K562 (cell line): ENCODE results near the gene CDC26. TPM values are rescaled to one million over a fixed set of nuclear protein-coding genes. Genes with fewer than 3 reads are reported as not detected.

Experiments
- ATAC-seq: fragments of 200-7000 bp; cut with Tn5 transposase; 3 replicates; pipeline ENCODE4 v1.9.1; 2020; ENCODE audit warnings: moderate library complexity
- BruUV-seq: library from RNA; stranded (reverse); fragments of 400-500 nt; replicated peaks from 2 replicates; lab custom pipeline; 2021; lab: Mats Ljungman, UMichigan
- CTCF ChIA-PET: fragments of 300-600 bp; formaldehyde crosslinking; extraction: SDS; loops from one replicate; lab custom pipeline; 2021; ENCODE audit warnings: low intra/inter-chr PET ratio; lab: Yijun Ruan, JAX
- POLR2A ChIA-PET: fragments of 300-600, 350-650 bp; sonication (Branson Sonifier 250); formaldehyde crosslinking; extraction: SDS; loops from one replicate; lab custom pipeline; 2021; ENCODE audit warnings: antibody characterized with exemption, inconsistent platforms; lab: Yijun Ruan, JAX
- DNase-seq, 4 experiments: peaks; one replicate each; pipeline versions ENCODE4 v3.0.0 to v3.0.0-alpha.2; 2011 to 2018; ENCODE audit warnings: low spot score in 3 of 4, mixed read lengths in 3 of 4; ENCODE audit errors: extremely low read depth in 1 of 4
- FAIRE-seq: peaks from 2 replicates; lab custom pipeline; 2011; peaks lifted over from hg19 to GRCh38; lab: Jason Lieb, UNC
- H2AFZ ChIP-seq: 2 replicates; pipeline ENCODE4 v1.6.0; 2011; ENCODE audit warnings: low read depth, low read length, control low read depth, inconsistent platforms
- H3K27ac ChIP-seq: fragments of 200-600 bp; 3 replicates; pipeline ENCODE4 v1.8.0; 2011; ENCODE audit warnings: low read depth, mild to moderate bottlenecking, control low read depth, inconsistent platforms, low read length, moderate library complexity, mixed read lengths; ENCODE audit errors: extremely low read depth
- H3K27me3 ChIP-seq, 2 experiments: fragments of 300-600 bp in 1 of 2; 2 replicates in 1 of 2; 3 replicates in 1 of 2; pipeline versions ENCODE4 v1.6.0 to v1.8.0; 2011; ENCODE audit warnings: inconsistent platforms in 2 of 2, low read length in 2 of 2, mild to moderate bottlenecking in 1 of 2, mixed read lengths in 1 of 2, moderate library complexity in 1 of 2; ENCODE audit not compliant: control insufficient read depth in 2 of 2, insufficient read depth in 2 of 2
- H3K36me3 ChIP-seq: fragments of 300-600 bp; 3 replicates; pipeline ENCODE4 v1.8.0; 2011; ENCODE audit warnings: mild to moderate bottlenecking, low read length, inconsistent platforms; ENCODE audit not compliant: control insufficient read depth, insufficient read depth
- H3K4me1 ChIP-seq, 2 experiments: fragments of 200-600 bp in 1 of 2; replicated peaks in 1 of 2; 2 replicates in 1 of 2; 3 replicates in 1 of 2; pipeline versions ENCODE4 v1.5.1 to v1.8.0; 2011; ENCODE audit warnings: inconsistent platforms in 2 of 2, low read length in 2 of 2, mild to moderate bottlenecking in 1 of 2, mixed read lengths in 1 of 2, moderate library complexity in 1 of 2; ENCODE audit not compliant: control insufficient read depth in 2 of 2, insufficient read depth in 2 of 2
- H3K4me2 ChIP-seq: 2 replicates; pipeline ENCODE4 v1.6.1; 2011; ENCODE audit warnings: low read length, control low read depth, inconsistent platforms, mixed read lengths; ENCODE audit not compliant: insufficient read depth
- H3K4me3 ChIP-seq: fragments of 200-600 bp; sonication (generic), shearing (Covaris generic); 2 replicates; pipeline ENCODE4 v1.5.1; 2016; ENCODE audit warnings: control low read depth, inconsistent platforms
- H3K79me2 ChIP-seq: fragments of 200-600 bp; 3 replicates; pipeline ENCODE4 v1.8.0; 2011; ENCODE audit warnings: low read length, inconsistent platforms; ENCODE audit not compliant: control insufficient read depth, insufficient read depth
- H3K9ac ChIP-seq, 2 experiments: 2 replicates each; pipeline versions ENCODE4 v1.6.0 to v1.6.1; 2011; ENCODE audit warnings: low read depth in 2 of 2, low read length in 2 of 2, control low read depth in 1 of 2, inconsistent platforms in 1 of 2, mild to moderate bottlenecking in 1 of 2, mixed read lengths in 1 of 2; ENCODE audit not compliant: insufficient read depth in 1 of 2
- H3K9me1 ChIP-seq: one replicate; pipeline ENCODE4 v1.6.0; 2011; ENCODE audit warnings: inconsistent platforms, mild to moderate bottlenecking, low read length, moderate library complexity; ENCODE audit not compliant: control insufficient read depth, insufficient read depth
- H3K9me3 ChIP-seq: replicated peaks from 2 replicates; pipeline ENCODE4 v1.5.1; 2011; ENCODE audit warnings: low read depth, low read length, inconsistent platforms; ENCODE audit not compliant: control insufficient read depth, insufficient read depth
- H4K20me1 ChIP-seq: replicated peaks from 2 replicates; pipeline ENCODE4 v1.6.1; 2011; ENCODE audit warnings: low read length, inconsistent platforms, mixed read lengths; ENCODE audit not compliant: control insufficient read depth, insufficient read depth
- ATF1 ChIP-seq, 2 experiments: fragments of 450-650 bp in 1 of 2; IDR thresholded peaks; 2 replicates each; pipeline ENCODE4 v1.6.1; 2016; ENCODE audit warnings: missing compliant biosample characterization in 1 of 2, missing genetic modification characterization in 1 of 2
- GABPB2 ChIP-seq: fragments of 250-450 bp; sonication (Bioruptor Pico); conservative IDR thresholded peaks from 2 replicates; pipeline ENCODE4 v1.5.1; 2021; ENCODE audit warnings: mild to moderate bottlenecking
- MCM7 ChIP-seq, 2 experiments: fragments of 450-650 bp; IDR thresholded peaks; 2 replicates each; pipeline ENCODE4 v1.6.1; 2016 to 2018
- POLR2G ChIP-seq: fragments of 200-400 bp; formaldehyde crosslinking; IDR thresholded peaks from 2 replicates; pipeline ENCODE4 v1.6.1; 2017; ENCODE audit warnings: low read depth, mild to moderate bottlenecking, antibody characterized with exemption, low read length, moderate library complexity
- SNIP1 ChIP-seq: fragments of 450-650 bp; IDR thresholded peaks from 2 replicates; pipeline ENCODE4 v1.7.1; 2017; ENCODE audit warnings: low read depth, mild to moderate bottlenecking
- ZNF121 ChIP-seq: sonication (generic); formaldehyde crosslinking; conservative IDR thresholded peaks from 2 replicates; pipeline ENCODE4 v1.8.0; 2022; ENCODE audit warnings: missing genetic modification reagents
- WGBS: fragments of 100-300 bp; shearing (Covaris generic); methylation state at CpG from one replicate; pipeline ENCODE4 v1.1.6; 2016; ENCODE audit warnings: low coverage, mixed read lengths; ENCODE audit not compliant: insufficient coverage; ENCODE audit errors: missing lambda C conversion rate; 5-methylcytosine and 5-hydroxymethylcytosine counted together
- in situ Hi-C: fragments of 300-500 bp; cut with MboI; formaldehyde crosslinking; loops from 4 replicates; pipeline ENCODE4 v1.15.0; 2018; ENCODE audit warnings: inconsistent platforms, mixed read lengths
- intact Hi-C: fragments of 100-400 bp; cut with micrococcal nuclease; formaldehyde crosslinking; loops from 2 replicates; pipeline ENCODE4 v1.14.2; 2022
- polyA plus RNA-seq, 8 experiments: library from polyadenylated mRNA; depleted of rRNA in 4 of 8; stranded (reverse) in 5 of 8; unstranded in 3 of 8; fragments of >200 nt; fragmentation: Nextera tagmentation in 2 of 8; fragmentation: Illumina TruSeq in 1 of 8; extraction: Ambion mirVana in 2 of 8; extraction: Trizol in 1 of 8; gene quantifications; 2 replicates each; pipeline versions ENCODE4 v1.2.1 to v1.2.3, GENCODE V29; 2011 to 2014; ENCODE audit warnings: inconsistent platforms in 1 of 8, missing spikeins in 1 of 8
- total RNA-seq, 7 experiments: library from RNA; depleted of rRNA in 6 of 7; stranded (reverse); fragments of >200 nt in 6 of 7; fragmentation: Illumina TruSeq in 2 of 7; extraction: Trizol in 2 of 7; gene quantifications; 2 replicates each; pipeline versions ENCODE4 v1.2.1 to v1.2.3, GENCODE V29; 2011 to 2021; ENCODE audit warnings: low replicate concordance in 1 of 7

The CDC26 gene
- total and polyA plus RNA-seq, 9 of the 15 experiments (the other 6 are each of a cell fraction or from before 2014, with no cell fraction given), result 33.0 to 147 (median 60.0) TPM

GRCh38 chr9:113301548-113301947, 26.2 kb upstream of the CDC26 start:
- peaks cover 16 to 21% of the 10 kb centered on the region in 2 experiments; a peak in 4 of 5 replicates for H3K4me1 ChIP-seq
- TF ChIP-seq ZNF121 (CRISPR knock-in tag) (no peak), GABPB2 (no peak), SNIP1 (no peak), ATF1 (CRISPR knock-in tag; IDR thresholded peaks at IDR 0.05) (no peak), ATF1 (tag; IDR thresholded peaks at IDR 0.05) (peak; percentile 18; the same call in 1 of the 2 replicates), MCM7 (IDR thresholded peaks at IDR 0.05) (no peak), POLR2G (no peak)
- H3K9me3 ChIP-seq, result no peaks in the 10 kb centered on the region
- no peak for ATAC-seq
- no peak overlapping the region for H3K9ac ChIP-seq
- in situ Hi-C loops (loop anchor here (5.0 to 10.0 kb wide), 2 partner anchors 106 to 353 kb away; no protein-coding TSS in a partner anchor), intact Hi-C loops (loop anchor here (10.0 kb wide), 1 partner anchor 353 kb away; no protein-coding TSS in a partner anchor)
- WGBS, result 14% methylated on average over 8 of the region's 8 CpGs
- H3K9me1 ChIP-seq, result no peaks in the 10 kb centered on the region
- DNase-seq, result no peak
- no TSS peak for BruUV-seq
- H3K79me2 ChIP-seq, result no peaks in the 10 kb centered on the region
- H4K20me1 ChIP-seq, result no peaks in the 10 kb centered on the region
- no peak overlapping the region for H2AFZ ChIP-seq
- ChIA-PET POLR2A (interaction anchor here (1.3 kb wide), 1 partner anchor 11 kb away, joined by 4 read pairs; no protein-coding TSS in a partner anchor), CTCF (interaction anchor here (0.6 kb wide), 1 partner anchor 356 kb away, joined by 3 read pairs; no protein-coding TSS in a partner anchor)
- no peaks in the 10 kb centered on the region for H3K36me3 ChIP-seq
- peaks cover 18 to 29% of the 10 kb centered on the region in 2 experiments for H3K27me3 ChIP-seq
- no peak overlapping the region for H3K27ac ChIP-seq
- H3K4me2 ChIP-seq, result no peak overlapping the region
- no peak overlapping the region for H3K4me3 ChIP-seq
- FAIRE-seq, result no peak
